Duodenal mucosa (tissue), 2 donors: ENCODE measurements around the gene EXOC6B.

Experiments
- H3K27ac ChIP-seq: one replicate; pipeline ENCODE4 v1.7.0; 2013; ENCODE audit warnings: low read depth, low read length
- H3K27me3 ChIP-seq, 2 donors: one replicate each; pipeline ENCODE4 v1.7.0; 2013; ENCODE audit warnings: low read length in 2 of 2, control low read depth in 1 of 2; ENCODE audit not compliant: insufficient read depth in 2 of 2, control insufficient read depth in 1 of 2
- H3K36me3 ChIP-seq, 2 donors: one replicate each; pipeline ENCODE4 v1.7.0; 2013; ENCODE audit warnings: low read length in 2 of 2, control low read depth in 1 of 2; ENCODE audit not compliant: insufficient read depth in 2 of 2, control insufficient read depth in 1 of 2
- H3K4me1 ChIP-seq, 2 donors: one replicate each; pipeline ENCODE4 v1.7.0; 2013; ENCODE audit warnings: low read length in 2 of 2, control low read depth in 1 of 2; ENCODE audit not compliant: insufficient read depth in 2 of 2, control insufficient read depth in 1 of 2
- H3K4me3 ChIP-seq, 2 donors: one replicate each; pipeline ENCODE4 v1.7.0; 2013; ENCODE audit warnings: low read length in 2 of 2, low read depth in 1 of 2
- H3K9ac ChIP-seq, 2 donors: one replicate each; pipeline ENCODE4 v1.7.0; 2013; ENCODE audit warnings: low read length in 2 of 2, low read depth in 1 of 2
- H3K9me3 ChIP-seq, 2 donors: one replicate each; pipeline ENCODE4 v1.7.0; 2013; ENCODE audit warnings: low read length in 2 of 2, control low read depth in 1 of 2; ENCODE audit not compliant: control insufficient read depth in 1 of 2

EXOC6B gene

GRCh38 chr2:72166279-72166678, 659.6 kb downstream of the EXOC6B start:
- Histone ChIP-seq H3K4me1 (no peaks in the 10 kb centered on the region), H3K36me3 (no peaks in the 10 kb centered on the region), H3K4me3 (no peak overlapping the region), H3K27ac (no peak overlapping the region), H3K9ac (no peak overlapping the region), H3K9me3 (no peaks in the 10 kb centered on the region), H3K27me3 (no peaks in the 10 kb centered on the region)

- no peaks in the 10 kb centered on the region for H3K36me3 ChIP-seq
- H3K4me3 ChIP-seq, result no peak overlapping the region
- H3K27me3 ChIP-seq, result peaks cover 0 to 3% of the 10 kb centered on the region in 2 donors
- no peak overlapping the region for H3K27ac ChIP-seq
- H3K4me1 ChIP-seq, result no peaks in the 10 kb centered on the region
- H3K9ac ChIP-seq, result no peak overlapping the region
- H3K9me3 ChIP-seq, result no peaks in the 10 kb centered on the region
Observed at GRCh38 chr2:72165792-72166191, 660.0 kb downstream of the EXOC6B start.

- Histone ChIP-seq H3K9me3 (no peaks in the 10 kb centered on the region), H3K27me3 (peaks cover 0 to 3% of the 10 kb centered on the region in 2 donors), H3K4me3 (no peak overlapping the region), H3K27ac (no peak overlapping the region), H3K9ac (no peak overlapping the region), H3K36me3 (no peaks in the 10 kb centered on the region), H3K4me1 (no peaks in the 10 kb centered on the region)
Observed at GRCh38 chr2:72162574-72162973, 663.3 kb downstream of the EXOC6B start.

GRCh38 chr2:72159211-72159993, 666.4 kb downstream of the EXOC6B start:
- no peak overlapping the region for H3K4me3 ChIP-seq
- peaks cover 0 to 10% of the 10 kb centered on the region in 2 donors for H3K27me3 ChIP-seq
- no peaks in the 10 kb centered on the region for H3K9me3 ChIP-seq
- H3K36me3 ChIP-seq, result no peaks in the 10 kb centered on the region
- H3K27ac ChIP-seq, result no peak overlapping the region
- no peaks in the 10 kb centered on the region for H3K4me1 ChIP-seq
- H3K9ac ChIP-seq, result no peak overlapping the region

GRCh38 chr2:72157871-72158771, 667.7 kb downstream of the EXOC6B start:
- Histone ChIP-seq H3K27ac (no peak overlapping the region), H3K9ac (no peak overlapping the region), H3K4me3 (no peak overlapping the region), H3K36me3 (no peaks in the 10 kb centered on the region), H3K4me1 (no peaks in the 10 kb centered on the region), H3K9me3 (no peaks in the 10 kb centered on the region), H3K27me3 (peaks cover 0 to 10% of the 10 kb centered on the region in 2 donors)

- no peak overlapping the region for H3K9ac ChIP-seq
- no peaks in the 10 kb centered on the region for H3K4me1 ChIP-seq
- no peak overlapping the region for H3K27ac ChIP-seq
- H3K36me3 ChIP-seq, result no peaks in the 10 kb centered on the region
- no peaks in the 10 kb centered on the region for H3K9me3 ChIP-seq
- peaks cover 0 to 10% of the 10 kb centered on the region in 2 donors for H3K27me3 ChIP-seq
- H3K4me3 ChIP-seq, result no peak overlapping the region
Observed at GRCh38 chr2:72156872-72157271, 669.0 kb downstream of the EXOC6B start.

- Histone ChIP-seq H3K9me3 (no peaks in the 10 kb centered on the region), H3K4me3 (no peak overlapping the region), H3K27ac (no peak overlapping the region), H3K9ac (no peak overlapping the region), H3K36me3 (no peaks in the 10 kb centered on the region), H3K27me3 (peaks cover 0 to 7% of the 10 kb centered on the region in 2 donors), H3K4me1 (peaks cover under 1% of the 10 kb centered on the region in 2 donors)
Observed at GRCh38 chr2:72155737-72156136, 670.1 kb downstream of the EXOC6B start.

GRCh38 chr2:72155151-72155550, 670.7 kb downstream of the EXOC6B start:
- H3K9me3 ChIP-seq, result no peaks in the 10 kb centered on the region
- H3K27ac ChIP-seq, result no peak overlapping the region
- no peak overlapping the region for H3K4me3 ChIP-seq
- no peak overlapping the region for H3K9ac ChIP-seq
- peaks cover 1 to 8% of the 10 kb centered on the region in 2 donors for H3K27me3 ChIP-seq
- no peaks in the 10 kb centered on the region for H3K36me3 ChIP-seq
- peaks cover 5 to 7% of the 10 kb centered on the region in 2 donors for H3K4me1 ChIP-seq

- H3K4me1 ChIP-seq, result peaks cover 11 to 13% of the 10 kb centered on the region in 2 donors
- no peaks in the 10 kb centered on the region for H3K36me3 ChIP-seq
- H3K4me3 ChIP-seq, result no peak overlapping the region
- no peak overlapping the region for H3K27ac ChIP-seq
- H3K9ac ChIP-seq, result no peak overlapping the region
- H3K9me3 ChIP-seq, result no peaks in the 10 kb centered on the region
- peaks cover 7 to 15% of the 10 kb centered on the region in 2 donors for H3K27me3 ChIP-seq
Observed at GRCh38 chr2:72154386-72154975, 671.4 kb downstream of the EXOC6B start.

- H3K9ac ChIP-seq, result no peak overlapping the region
- no peaks in the 10 kb centered on the region for H3K9me3 ChIP-seq
- H3K4me1 ChIP-seq, result peaks cover 17% of the 10 kb centered on the region in 2 donors
- H3K27me3 ChIP-seq, result peaks cover 7 to 20% of the 10 kb centered on the region in 2 donors
- H3K4me3 ChIP-seq, result no peak overlapping the region
- no peak overlapping the region for H3K27ac ChIP-seq
- H3K36me3 ChIP-seq, result no peaks in the 10 kb centered on the region
Observed at GRCh38 chr2:72153924-72154323, 671.9 kb downstream of the EXOC6B start.
